Vagina (tissue), 2 donors: Measurements from ENCODE around the gene ADGRG2.

Experiments used
- POLR2A ChIP-seq, 2 donors: fragments of 450-650 bp; IDR thresholded peaks; one replicate each; pipeline ENCODE4 v1.6.1; 2017; ENCODE audit warnings: antibody characterized with exemption in 2 of 2, mild to moderate bottlenecking in 2 of 2, moderate library complexity in 2 of 2
- POLR2AphosphoS5 ChIP-seq, 2 donors: sonication (generic); formaldehyde crosslinking; IDR thresholded peaks; one replicate each; pipeline ENCODE4 v1.9.0; 2017; ENCODE audit warnings: antibody characterized with exemption in 2 of 2, mild to moderate bottlenecking in 2 of 2, low read depth in 1 of 2; ENCODE audit not compliant: insufficient read depth in 1 of 2
- TF ChIP-seq, protein P1 (sequence below), 3 experiments: fragments of 450-650 bp in 2 of 3; fragments of 200-600 bp in 1 of 3; sonication (generic) in 1 of 3; IDR thresholded peaks; one replicate each; pipeline ENCODE4 v1.5.1; 2017 to 2019; ENCODE audit warnings: antibody characterized with exemption in 3 of 3, mild to moderate bottlenecking in 2 of 3, moderate library complexity in 2 of 3

- TF ChIP-seq POLR2A (IDR thresholded peaks at IDR 0.05) (no peak), POLR2AphosphoS5 (IDR thresholded peaks at IDR 0.05; ENCODE audit: insufficient read depth in 1 of 2, low read depth in 1 of 2) (no peak)
- TF ChIP-seq, protein P1, sequence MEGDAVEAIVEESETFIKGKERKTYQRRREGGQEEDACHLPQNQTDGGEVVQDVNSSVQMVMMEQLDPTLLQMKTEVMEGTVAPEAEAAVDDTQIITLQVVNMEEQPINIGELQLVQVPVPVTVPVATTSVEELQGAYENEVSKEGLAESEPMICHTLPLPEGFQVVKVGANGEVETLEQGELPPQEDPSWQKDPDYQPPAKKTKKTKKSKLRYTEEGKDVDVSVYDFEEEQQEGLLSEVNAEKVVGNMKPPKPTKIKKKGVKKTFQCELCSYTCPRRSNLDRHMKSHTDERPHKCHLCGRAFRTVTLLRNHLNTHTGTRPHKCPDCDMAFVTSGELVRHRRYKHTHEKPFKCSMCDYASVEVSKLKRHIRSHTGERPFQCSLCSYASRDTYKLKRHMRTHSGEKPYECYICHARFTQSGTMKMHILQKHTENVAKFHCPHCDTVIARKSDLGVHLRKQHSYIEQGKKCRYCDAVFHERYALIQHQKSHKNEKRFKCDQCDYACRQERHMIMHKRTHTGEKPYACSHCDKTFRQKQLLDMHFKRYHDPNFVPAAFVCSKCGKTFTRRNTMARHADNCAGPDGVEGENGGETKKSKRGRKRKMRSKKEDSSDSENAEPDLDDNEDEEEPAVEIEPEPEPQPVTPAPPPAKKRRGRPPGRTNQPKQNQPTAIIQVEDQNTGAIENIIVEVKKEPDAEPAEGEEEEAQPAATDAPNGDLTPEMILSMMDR (IDR thresholded peaks at IDR 0.05), result no peak
These were observed at the start of gene ADGRG2 for GRCh38 chrX:19121898-19122640.
